HG03060 (cell line): ENCODE measurements around the gene LZTS2.
"Not testable (repeated sequence)": the region's sequence is repeated elsewhere in the genome, so short reads cannot be mapped to it uniquely, and the experiment has no call there.

Experiments
- ATAC-seq: cut with Tn5 transposase; IDR thresholded peaks from one replicate; pipeline ENCODE4 v1.9.1; 2021; ENCODE audit warnings: low read depth, moderate number of reproducible peaks; ENCODE audit not compliant: unreplicated experiment

LZTS2 gene

GRCh38 chr10:100999742-101000126 is at the start of gene LZTS2:
Gene LZTS2, plus strand, starts transcription at chr10:100999808. Its CDS starts 2,731 bp downstream, at chr10:101002539.
- ATAC-seq: no peak

- ATAC-seq: no peak
Measured at GRCh38 chr10:100960251-100960650, 39.4 kb upstream of the LZTS2 start.

- no peak for ATAC-seq
Measured at GRCh38 chr10:100962351-100963080, 37.1 kb upstream of the LZTS2 start.

GRCh38 chr10:100963826-100964225 is 35.8 kb upstream of the LZTS2 start:
- no peak for ATAC-seq

GRCh38 chr10:100965820-100966219 is 33.8 kb upstream of the LZTS2 start:
- no peak for ATAC-seq

- no peak for ATAC-seq
Measured at GRCh38 chr10:100966887-100967286, 32.7 kb upstream of the LZTS2 start.

GRCh38 chr10:100967332-100967731 is 32.3 kb upstream of the LZTS2 start:
- no peak for ATAC-seq

GRCh38 chr10:100968062-100968736 is 31.4 kb upstream of the LZTS2 start:
- ATAC-seq: no peak

- no peak for ATAC-seq
Measured at GRCh38 chr10:100968863-100969186, 30.8 kb upstream of the LZTS2 start.

GRCh38 chr10:100969187-100970075 is 30.2 kb upstream of the LZTS2 start, which contains the start of gene SEMA4G:
Gene SEMA4G, plus strand, starts transcription at chr10:100969504. Its CDS starts 3,409 bp downstream, at chr10:100972913.
- no peak for ATAC-seq

GRCh38 chr10:100970076-100970913 is 29.3 kb upstream of the LZTS2 start:
- no peak for ATAC-seq

GRCh38 chr10:100970914-100971811 is 28.4 kb upstream of the LZTS2 start:
- no peak for ATAC-seq

- no peak for ATAC-seq
Measured at GRCh38 chr10:100972115-100972903, 27.3 kb upstream of the LZTS2 start.

GRCh38 chr10:100972904-100973535 is 26.6 kb upstream of the LZTS2 start:
- ATAC-seq: no peak

GRCh38 chr10:100975397-100975796 is 24.2 kb upstream of the LZTS2 start:
- not testable (repeated sequence) for ATAC-seq

- no peak for ATAC-seq
Measured at GRCh38 chr10:100976906-100977305, 22.7 kb upstream of the LZTS2 start.

GRCh38 chr10:100977436-100977835 is 22.2 kb upstream of the LZTS2 start:
- ATAC-seq: no peak
